ENCODE data around the gene LMLN. TPM values are rescaled to one million over a fixed set of nuclear protein-coding genes. Genes with fewer than 3 reads are reported as not detected.
"Not testable (repeated sequence)": the region's sequence is repeated elsewhere in the genome, so short reads cannot be mapped to it uniquely, and the experiment has no call there.

LMLN gene
- total and polyA plus RNA-seq, 4 donors: 2.4 to 17.2 (median 8.2) TPM

DNA sequence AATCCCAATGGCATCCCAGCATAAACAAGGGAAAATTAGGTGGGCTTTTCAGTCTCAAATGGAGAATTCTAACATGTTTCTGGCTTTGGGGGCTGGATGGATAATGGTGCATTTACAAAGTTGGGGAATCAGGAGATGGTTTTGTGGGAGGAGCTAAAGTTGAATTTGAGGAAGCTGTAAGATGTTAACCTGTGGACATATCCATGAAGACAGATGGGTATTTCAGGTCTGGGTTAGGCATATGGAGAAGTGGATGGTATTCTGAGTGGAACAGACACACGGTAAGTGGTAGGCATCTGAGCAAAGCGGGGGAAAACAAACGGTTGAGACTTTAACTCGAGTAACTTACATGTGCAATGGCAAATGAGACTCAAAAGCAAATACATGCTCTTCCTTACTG is 1.7 kb upstream of the LMLN start:
- TF ChIP-seq, protein P1, sequence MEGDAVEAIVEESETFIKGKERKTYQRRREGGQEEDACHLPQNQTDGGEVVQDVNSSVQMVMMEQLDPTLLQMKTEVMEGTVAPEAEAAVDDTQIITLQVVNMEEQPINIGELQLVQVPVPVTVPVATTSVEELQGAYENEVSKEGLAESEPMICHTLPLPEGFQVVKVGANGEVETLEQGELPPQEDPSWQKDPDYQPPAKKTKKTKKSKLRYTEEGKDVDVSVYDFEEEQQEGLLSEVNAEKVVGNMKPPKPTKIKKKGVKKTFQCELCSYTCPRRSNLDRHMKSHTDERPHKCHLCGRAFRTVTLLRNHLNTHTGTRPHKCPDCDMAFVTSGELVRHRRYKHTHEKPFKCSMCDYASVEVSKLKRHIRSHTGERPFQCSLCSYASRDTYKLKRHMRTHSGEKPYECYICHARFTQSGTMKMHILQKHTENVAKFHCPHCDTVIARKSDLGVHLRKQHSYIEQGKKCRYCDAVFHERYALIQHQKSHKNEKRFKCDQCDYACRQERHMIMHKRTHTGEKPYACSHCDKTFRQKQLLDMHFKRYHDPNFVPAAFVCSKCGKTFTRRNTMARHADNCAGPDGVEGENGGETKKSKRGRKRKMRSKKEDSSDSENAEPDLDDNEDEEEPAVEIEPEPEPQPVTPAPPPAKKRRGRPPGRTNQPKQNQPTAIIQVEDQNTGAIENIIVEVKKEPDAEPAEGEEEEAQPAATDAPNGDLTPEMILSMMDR (IDR thresholded peaks at IDR 0.05; ENCODE audit: control extremely low read depth, extremely low read depth): no peak
- no peaks in the 10 kb centered on the region for H3K27me3 ChIP-seq (ENCODE audit: control insufficient read depth in 3 of 3, insufficient read depth in 3 of 3, low read length in 2 of 3)
- peaks cover 19 to 22% (median 20%) of the 10 kb centered on the region in 4 donors for H3K36me3 ChIP-seq (ENCODE audit: control insufficient read depth in 4 of 4, insufficient read depth in 4 of 4, low read length in 4 of 4)
- H3K9me3 ChIP-seq (ENCODE audit: control insufficient read depth in 4 of 4, insufficient read depth in 3 of 4, low read length in 3 of 4): no peaks in the 10 kb centered on the region
- H3K27ac ChIP-seq (ENCODE audit: low read depth in 1 of 2, low read length in 1 of 2): peak overlapping the region in 1 of 2 donors; percentile 79
- no peak for ATAC-seq (ENCODE audit: insufficient read depth, low FRiP score)
- 91 to 93% methylated on average over 4 of the region's 4 CpGs for WGBS, 2 donors
- no peak overlapping the region for H3K9ac ChIP-seq (ENCODE audit: insufficient read depth in 1 of 2, low read length in 2 of 2)
- DNase-seq: no peak
- peaks cover 4 to 22% (median 6%) of the 10 kb centered on the region in 5 donors for H3K4me1 ChIP-seq (ENCODE audit: control insufficient read depth in 5 of 5, insufficient read depth in 5 of 5, low read length in 5 of 5)
- H3K4me3 ChIP-seq: no peak overlapping the region

DNA sequence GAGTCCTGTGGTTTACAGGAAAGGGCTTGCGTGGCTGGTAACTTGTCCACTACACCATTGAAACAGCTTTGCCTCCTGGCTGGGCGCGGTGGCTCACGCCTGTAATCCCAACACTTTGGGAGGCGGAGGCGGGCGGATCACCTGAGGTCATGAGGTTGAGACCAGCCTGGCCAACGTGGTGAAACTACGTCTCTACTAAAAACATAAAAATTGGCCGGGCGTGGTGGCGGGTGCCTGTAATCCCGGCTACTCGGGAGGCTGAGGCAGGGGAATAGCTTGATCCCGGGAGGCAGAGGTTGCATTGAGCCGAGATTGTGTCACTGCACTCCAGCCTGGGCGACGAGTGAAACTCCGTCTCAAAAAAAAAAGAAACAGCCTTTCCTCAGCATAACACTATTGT is 1.2 kb upstream of the LMLN start:
- H3K9ac ChIP-seq (ENCODE audit: insufficient read depth in 1 of 2, low read length in 2 of 2); H3K27me3 ChIP-seq (ENCODE audit: control insufficient read depth in 3 of 3, insufficient read depth in 3 of 3, low read length in 2 of 3); H3K4me3 ChIP-seq; DNase-seq; H3K9me3 ChIP-seq (ENCODE audit: control insufficient read depth in 4 of 4, insufficient read depth in 3 of 4, low read length in 3 of 4); ATAC-seq (ENCODE audit: insufficient read depth, low FRiP score): not testable (repeated sequence)
- Histone ChIP-seq H3K36me3 (ENCODE audit: control insufficient read depth in 4 of 4, insufficient read depth in 4 of 4, low read length in 4 of 4) (peaks cover 14 to 18% (median 16%) of the 10 kb centered on the region in 4 donors), H3K27ac (ENCODE audit: low read depth in 1 of 2, low read length in 1 of 2) (peak overlapping the region in 1 of 2 donors; percentile 11), H3K4me1 (ENCODE audit: control insufficient read depth in 5 of 5, insufficient read depth in 5 of 5, low read length in 5 of 5) (peaks cover 2 to 22% (median 4%) of the 10 kb centered on the region in 5 donors)
- WGBS, 2 donors: 94 to 98% methylated on average over 19 of the region's 19 CpGs

GRCh38 chr3:197959500-197959890 is 522 bp upstream of the LMLN start:
- no peak overlapping the region for H3K9ac ChIP-seq (ENCODE audit: insufficient read depth in 1 of 2, low read length in 2 of 2)
- H3K4me1 ChIP-seq (ENCODE audit: control insufficient read depth in 5 of 5, insufficient read depth in 5 of 5, low read length in 5 of 5): peaks cover 2 to 22% (median 4%) of the 10 kb centered on the region in 5 donors
- peak overlapping the region; percentile 78 to 89 for H3K27ac ChIP-seq (ENCODE audit: low read depth in 1 of 2, low read length in 1 of 2)
- H3K27me3 ChIP-seq (ENCODE audit: control insufficient read depth in 3 of 3, insufficient read depth in 3 of 3, low read length in 2 of 3): no peaks in the 10 kb centered on the region
- TF ChIP-seq, protein P1 (IDR thresholded peaks at IDR 0.05; ENCODE audit: control extremely low read depth, extremely low read depth): no peak
- H3K9me3 ChIP-seq (ENCODE audit: control insufficient read depth in 4 of 4, insufficient read depth in 3 of 4, low read length in 3 of 4): no peaks in the 10 kb centered on the region
- no peak for DNase-seq
- peak overlapping the region; percentile 75 for H3K4me3 ChIP-seq
- WGBS, 2 donors: 54 to 56% methylated on average over 6 of the region's 6 CpGs
- ATAC-seq (ENCODE audit: insufficient read depth, low FRiP score): no peak
- H3K36me3 ChIP-seq (ENCODE audit: control insufficient read depth in 4 of 4, insufficient read depth in 4 of 4, low read length in 4 of 4): peaks cover 8 to 13% (median 11%) of the 10 kb centered on the region in 4 donors

DNA sequence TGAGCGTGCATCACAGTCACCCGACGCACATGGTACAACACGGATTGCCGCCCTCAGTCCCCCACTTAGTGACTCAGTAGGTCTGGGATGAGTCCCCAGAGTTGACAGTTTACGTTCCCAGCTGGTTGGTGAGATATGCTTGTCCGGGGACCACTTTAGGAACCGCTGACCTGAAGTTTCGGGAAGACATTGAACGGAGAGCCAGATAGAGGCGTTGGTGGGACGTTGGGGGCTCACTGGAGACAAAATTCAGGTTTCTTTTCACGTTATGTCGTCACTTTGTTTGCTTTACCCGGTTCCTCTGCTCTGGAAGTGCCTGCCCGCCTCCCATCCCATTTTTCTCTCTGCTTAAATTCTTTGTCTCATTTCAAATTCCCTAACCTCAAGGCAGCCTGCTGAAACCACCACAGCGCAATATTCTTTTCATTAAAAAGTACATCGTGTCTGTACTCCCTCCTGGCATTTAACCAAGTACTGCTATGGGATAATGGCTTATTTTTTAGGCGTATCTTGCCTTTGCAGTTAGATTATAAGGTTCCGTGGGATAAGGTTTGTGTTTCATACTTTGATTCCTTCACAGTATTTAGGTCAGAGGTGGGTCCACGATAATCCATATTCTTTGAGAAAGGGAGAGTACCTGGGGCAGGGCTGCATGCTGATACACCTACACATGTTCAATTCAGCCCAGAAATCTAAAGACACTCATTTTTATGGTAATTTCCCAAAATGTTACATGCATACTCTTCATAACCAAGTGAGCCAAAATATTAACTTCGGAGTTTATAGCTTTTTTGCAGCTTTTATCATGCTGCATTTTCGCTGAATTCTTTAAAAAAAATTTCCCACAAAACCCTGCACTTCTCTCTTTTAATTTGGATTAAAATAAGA is 921 bp downstream of the LMLN start:
- H3K4me1 ChIP-seq (ENCODE audit: control insufficient read depth in 5 of 5, insufficient read depth in 5 of 5, low read length in 5 of 5): peaks cover 2 to 22% (median 4%) of the 10 kb centered on the region in 5 donors
- peak in 2 of 3 donors; percentile 37 to 74 for DNase-seq
- H3K27ac ChIP-seq (ENCODE audit: low read depth in 1 of 2, low read length in 1 of 2): peak overlapping the region; percentile 91
- 11 to 14% methylated on average over 23 of the region's 23 CpGs for WGBS, 2 donors
- ATAC-seq (ENCODE audit: insufficient read depth, low FRiP score): no peak
- H3K36me3 ChIP-seq (ENCODE audit: control insufficient read depth in 4 of 4, insufficient read depth in 4 of 4, low read length in 4 of 4): peaks cover 0 to 4% (median 3%) of the 10 kb centered on the region in 4 donors
- H3K9ac ChIP-seq (ENCODE audit: insufficient read depth in 1 of 2, low read length in 2 of 2): peak overlapping the region; percentile 46 to 84
- H3K4me3 ChIP-seq: peak overlapping the region; percentile 75
- H3K9me3 ChIP-seq (ENCODE audit: control insufficient read depth in 4 of 4, insufficient read depth in 3 of 4, low read length in 3 of 4): no peaks in the 10 kb centered on the region
- H3K27me3 ChIP-seq (ENCODE audit: control insufficient read depth in 3 of 3, insufficient read depth in 3 of 3, low read length in 2 of 3): no peaks in the 10 kb centered on the region
- TF ChIP-seq, protein P1 (IDR thresholded peaks at IDR 0.05; ENCODE audit: control extremely low read depth, extremely low read depth): no peak

All from lung (tissue), 12 donors.